Activated T-cell treated with anti-CD3 and anti-CD28 coated beads for 24 hours (primary cell): ENCODE measurements around the gene WDCP.
"Not testable (repeated sequence)": the region's sequence is repeated elsewhere in the genome, so short reads cannot be mapped to it uniquely, and the experiment has no call there.

ENCODE experiments used
- DNase-seq: peaks from one replicate; pipeline ENCODE4 v3.0.0-alpha.2; 2020; ENCODE audit warnings: low read depth

Gene WDCP

GRCh38 chr2:24022324-24022974 lies 24.7 kb downstream of the WDCP start:
- no peak for DNase-seq

DNA sequence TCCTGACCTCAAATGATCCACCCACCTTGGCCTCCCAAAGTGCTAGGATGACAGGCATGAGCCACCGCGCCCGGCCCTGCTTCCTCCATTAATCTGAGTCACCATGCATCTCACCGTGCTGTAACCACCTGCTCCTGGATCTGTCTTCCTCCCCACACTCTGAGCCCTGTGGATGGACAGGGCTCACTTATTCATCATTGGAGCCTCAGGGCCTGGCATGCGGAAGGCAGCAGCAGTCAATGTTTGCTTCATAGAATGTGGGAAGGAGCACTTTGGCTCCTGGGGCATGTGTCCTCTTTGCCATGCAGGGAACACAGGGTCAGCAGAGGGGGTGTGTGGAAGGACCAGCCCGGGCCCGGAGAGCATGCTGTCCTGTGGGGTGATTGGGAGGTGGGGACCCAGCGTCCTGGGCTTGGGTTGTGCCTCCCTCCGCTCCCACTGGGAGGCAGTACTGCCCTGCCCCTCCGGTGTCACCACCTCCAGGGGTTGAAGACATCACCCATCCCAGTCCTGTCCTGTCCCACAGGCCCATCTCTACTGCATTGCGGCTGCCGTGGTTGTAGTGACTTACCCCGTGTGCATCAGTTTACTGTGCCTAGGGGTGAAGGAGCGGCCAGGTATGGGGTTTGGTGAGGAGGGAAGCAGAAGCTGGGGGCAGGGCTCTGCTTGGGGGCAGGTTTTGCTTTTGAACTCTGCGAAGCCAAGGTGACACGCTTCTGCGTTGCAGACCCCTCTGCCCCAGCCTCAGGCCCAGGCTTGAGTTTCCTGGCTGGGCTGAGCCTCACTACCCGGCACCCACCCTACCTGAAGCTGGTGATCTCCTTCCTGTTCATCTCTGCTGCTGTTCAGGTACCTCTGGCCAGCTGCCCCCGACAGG lies 25.8 kb downstream of the WDCP start:
- DNase-seq: no peak

- DNase-seq: no peak
These were observed 26.9 kb downstream of the WDCP start for GRCh38 chr2:24020244-24020643.

GRCh38 chr2:24019729-24020128 lies 27.5 kb downstream of the WDCP start:
- no peak for DNase-seq

GRCh38 chr2:24018241-24018640 lies 28.9 kb downstream of the WDCP start:
- no peak for DNase-seq

DNA sequence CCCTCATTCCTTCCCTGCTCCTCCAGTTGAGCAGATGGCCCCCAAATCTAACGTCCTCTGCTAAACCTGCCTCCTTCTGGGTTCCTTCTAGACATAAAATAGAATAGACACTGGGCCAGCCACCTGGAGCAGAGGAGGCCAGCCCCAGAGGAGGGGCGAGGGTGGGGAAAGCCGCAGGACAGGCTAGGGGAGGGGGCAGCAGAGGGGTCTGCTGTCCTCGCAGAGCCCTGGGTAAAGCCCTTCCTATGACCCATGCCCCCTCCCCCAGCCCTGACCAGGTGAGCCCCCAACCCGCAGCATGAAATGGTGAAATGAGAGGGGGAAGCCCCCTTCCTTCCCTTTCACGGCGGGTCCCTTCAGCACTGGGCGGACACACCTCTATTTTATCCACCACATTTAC lies 29.5 kb downstream of the WDCP start:
- DNase-seq: no peak

- no peak for DNase-seq
These were observed 30.1 kb downstream of the WDCP start for GRCh38 chr2:24016853-24017703.

DNA sequence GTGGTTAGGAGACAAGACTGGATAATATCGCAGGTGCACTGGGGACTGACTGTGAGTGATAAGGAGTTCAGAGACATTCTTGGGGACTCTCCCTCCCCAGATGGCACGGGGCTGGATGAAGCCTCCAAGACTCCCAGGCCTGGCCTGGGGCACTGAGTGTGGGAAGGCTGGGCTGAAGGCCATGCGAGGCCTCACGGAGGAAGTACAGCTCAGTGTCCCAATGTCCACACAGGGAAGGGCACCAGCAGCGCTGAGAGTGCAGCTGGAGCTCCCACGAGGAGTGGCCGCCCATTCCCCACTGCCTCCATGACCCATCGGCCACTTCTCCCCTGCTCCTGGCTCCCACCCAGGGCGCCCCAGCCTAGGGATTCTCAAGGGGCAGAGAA lies 30.8 kb downstream of the WDCP start:
- DNase-seq: no peak

DNA sequence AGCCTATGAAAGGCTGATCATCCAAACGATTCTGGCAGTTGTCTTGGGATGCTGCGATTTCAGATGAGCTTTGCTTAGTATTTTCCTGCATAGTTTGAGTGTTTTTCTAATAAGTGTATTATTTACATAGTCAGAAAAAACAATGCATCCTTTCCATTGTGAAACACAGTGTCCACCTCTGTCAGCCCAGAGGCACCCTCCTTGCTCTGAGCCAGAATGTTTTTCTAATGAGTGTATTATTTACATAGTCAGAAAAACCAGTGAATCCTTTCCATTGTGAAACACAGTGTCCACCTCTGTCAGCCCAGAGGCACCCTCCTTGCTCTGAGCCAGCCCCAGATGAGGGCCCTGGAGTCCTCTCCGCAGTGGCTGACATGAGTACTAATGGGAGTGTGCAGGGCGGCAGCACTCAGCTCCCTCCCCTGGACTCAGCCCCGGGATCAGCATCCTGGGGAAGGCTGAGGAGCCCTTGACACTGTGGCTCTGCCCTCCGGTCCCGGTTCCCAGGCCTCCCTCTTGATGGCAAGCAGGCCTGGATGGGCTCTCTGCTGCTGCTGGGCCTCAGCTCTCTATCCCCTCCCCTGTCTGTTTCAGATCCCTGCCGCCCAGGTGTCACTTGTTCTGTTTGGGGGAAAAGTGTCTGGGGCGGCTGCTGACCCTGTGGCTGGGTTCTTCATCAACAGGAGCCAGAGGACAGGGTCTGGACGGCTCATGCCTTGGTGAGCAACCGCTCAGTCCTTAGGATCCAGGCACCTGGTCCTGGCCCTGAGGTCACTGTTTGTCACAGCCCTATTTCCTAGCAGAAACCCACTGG lies 31.4 kb downstream of the WDCP start:
- no peak for DNase-seq

- not testable (repeated sequence) for DNase-seq
These were observed 32.3 kb downstream of the WDCP start for GRCh38 chr2:24014902-24015301.

GRCh38 chr2:24012521-24013188 lies 34.5 kb downstream of the WDCP start:
- no peak for DNase-seq

- DNase-seq: no peak
These were observed 35.7 kb downstream of the WDCP start for GRCh38 chr2:24011250-24012104.

- DNase-seq: no peak
These were observed 36.5 kb downstream of the WDCP start for GRCh38 chr2:24010477-24011249.

- DNase-seq: no peak
These were observed 37.3 kb downstream of the WDCP start, which contains the start of gene MFSD2B for GRCh38 chr2:24009680-24010476. TSS of gene MFSD2B (plus strand) at chr2:24010085. CDS start at chr2:24010097, 12 bp downstream.

GRCh38 chr2:24009367-24009679 lies 37.9 kb downstream of the WDCP start:
- no peak for DNase-seq

DNA sequence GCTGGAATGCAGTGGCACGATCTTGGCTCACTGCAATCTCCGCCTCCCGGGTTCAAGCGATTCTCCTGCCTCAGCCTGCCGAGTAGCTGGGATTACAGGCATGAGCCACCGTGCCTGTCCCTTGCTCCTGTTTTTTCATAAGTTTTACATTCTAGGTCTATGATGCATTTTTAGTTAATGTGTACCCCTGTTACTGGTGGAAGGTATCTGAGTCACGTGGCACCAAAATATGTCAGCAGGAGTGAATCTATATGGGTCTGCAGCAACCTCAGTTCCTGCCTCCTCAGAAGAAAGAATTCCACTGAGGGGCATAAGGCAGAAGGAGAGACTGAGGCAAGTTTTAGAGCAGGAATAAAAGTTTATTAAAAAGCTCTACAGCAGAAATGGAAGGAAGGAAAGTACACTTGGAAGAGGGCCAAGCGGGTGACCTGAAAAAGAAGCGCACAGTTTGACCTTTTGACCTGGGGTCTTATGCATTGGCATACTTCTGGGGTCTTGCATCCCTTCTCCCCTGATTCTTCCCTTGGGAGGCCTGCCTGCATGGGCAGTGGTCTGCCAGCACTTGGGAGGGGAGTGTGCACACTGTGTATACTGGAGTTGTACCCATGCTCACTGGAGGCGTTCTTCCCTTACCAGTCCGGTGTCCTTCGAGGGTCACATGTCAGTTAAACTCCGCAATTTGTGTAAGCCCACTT lies 38.4 kb downstream of the WDCP start:
- no peak for DNase-seq

DNA sequence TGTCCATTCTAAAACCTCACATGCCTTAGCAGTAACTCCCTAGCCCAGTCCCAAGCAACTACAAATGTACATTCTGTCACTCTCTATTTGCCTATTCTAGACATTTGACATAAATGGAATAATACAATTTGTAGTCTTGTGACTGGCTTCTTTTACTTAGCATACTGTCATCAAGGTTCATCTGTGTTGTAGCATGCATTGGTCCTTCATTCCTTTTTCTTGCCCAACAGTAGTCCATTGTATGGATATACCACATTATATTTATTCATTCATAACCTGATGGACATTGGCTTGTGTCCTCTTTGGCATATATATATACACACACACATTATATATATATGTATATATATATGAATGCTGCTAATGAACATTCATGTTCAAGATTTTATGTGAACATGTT lies 39.5 kb downstream of the WDCP start:
- no peak for DNase-seq

- DNase-seq: no peak
These were observed 52.6 kb downstream of the WDCP start for GRCh38 chr2:23994567-23994966.
